Measurements from ENCODE around the gene PPP1R9A.

PPP1R9A gene

GRCh38 chr7:94907811-94908322, 473 bp downstream of the PPP1R9A start:
- H3K4me2 ChIP-seq (ENCODE audit: low read depth, low read length, poor library complexity, severe bottlenecking), result no peak overlapping the region
- H3K27ac ChIP-seq (ENCODE audit: low read depth, low read length), result no peak overlapping the region
- H3K4me3 ChIP-seq (ENCODE audit: insufficient read depth, low read length, poor library complexity, severe bottlenecking), result no peak overlapping the region

GRCh38 chr7:94908323-94909178, 1.2 kb downstream of the PPP1R9A start:
- Histone ChIP-seq H2AFZ (ENCODE audit: low read depth, low read length, severe bottlenecking) (no peak overlapping the region), H3K79me2 (ENCODE audit: insufficient read depth, low read length) (no peaks in the 10 kb centered on the region), H3K9ac (ENCODE audit: low read length) (no peak overlapping the region), H3F3A (ENCODE audit: insufficient read depth) (no peaks in the 10 kb centered on the region), H3K36me3 (ENCODE audit: low read length) (no peaks in the 10 kb centered on the region), H3K4me2 (ENCODE audit: low read depth, low read length, poor library complexity, severe bottlenecking) (no peak overlapping the region), H4K20me1 (ENCODE audit: low read depth, low read length) (no peaks in the 10 kb centered on the region), H3K27me3 (ENCODE audit: low read length) (no peaks in the 10 kb centered on the region), H3K4me3 (ENCODE audit: insufficient read depth, low read length, poor library complexity, severe bottlenecking) (no peak overlapping the region), H3K27ac (ENCODE audit: low read depth, low read length) (no peak overlapping the region), H3K9me3 (ENCODE audit: insufficient read depth, low read length) (no peaks in the 10 kb centered on the region; the same call in 1 of the 2 replicates), H3K9me2 (replicated peaks; ENCODE audit: insufficient read depth, low read length) (no peaks in the 10 kb centered on the region)
- no peak for TF ChIP-seq CTCF (IDR thresholded peaks at IDR 0.05; ENCODE audit: insufficient read depth, low read length, poor library complexity, severe bottlenecking)
- no peak for TF ChIP-seq EZH2phosphoT487 (conservative IDR thresholded peaks at IDR 0.05; ENCODE audit: low read length)

More at GRCh38 chr7:94907811-94908322, 473 bp downstream of the PPP1R9A start:
- H3F3A ChIP-seq (ENCODE audit: insufficient read depth), result no peaks in the 10 kb centered on the region
- H3K9me2 ChIP-seq (replicated peaks; ENCODE audit: insufficient read depth, low read length), result no peaks in the 10 kb centered on the region
- no peaks in the 10 kb centered on the region for H3K27me3 ChIP-seq (ENCODE audit: low read length)
- no peaks in the 10 kb centered on the region; the same call in 1 of the 2 replicates for H3K9me3 ChIP-seq (ENCODE audit: insufficient read depth, low read length)
- H3K79me2 ChIP-seq (ENCODE audit: insufficient read depth, low read length), result no peaks in the 10 kb centered on the region
- H4K20me1 ChIP-seq (ENCODE audit: low read depth, low read length), result no peaks in the 10 kb centered on the region
- H3K36me3 ChIP-seq (ENCODE audit: low read length), result no peaks in the 10 kb centered on the region
- H3K9ac ChIP-seq (ENCODE audit: low read length), result no peak overlapping the region
- H2AFZ ChIP-seq (ENCODE audit: low read depth, low read length, severe bottlenecking), result no peak overlapping the region
- no peak for TF ChIP-seq CTCF (IDR thresholded peaks at IDR 0.05; ENCODE audit: insufficient read depth, low read length, poor library complexity, severe bottlenecking)
- no peak for TF ChIP-seq EZH2phosphoT487 (conservative IDR thresholded peaks at IDR 0.05; ENCODE audit: low read length)

GRCh38 chr7:94909179-94909466, 1.7 kb downstream of the PPP1R9A start:
- no peak overlapping the region for H3K27ac ChIP-seq (ENCODE audit: low read depth, low read length)
- no peaks in the 10 kb centered on the region for H3K27me3 ChIP-seq (ENCODE audit: low read length)
- H3K9me3 ChIP-seq (ENCODE audit: insufficient read depth, low read length), result no peaks in the 10 kb centered on the region; the same call in 1 of the 2 replicates
- TF ChIP-seq EZH2phosphoT487 (conservative IDR thresholded peaks at IDR 0.05; ENCODE audit: low read length), result no peak
- no peak for TF ChIP-seq CTCF (IDR thresholded peaks at IDR 0.05; ENCODE audit: insufficient read depth, low read length, poor library complexity, severe bottlenecking)
- no peaks in the 10 kb centered on the region for H3K36me3 ChIP-seq (ENCODE audit: low read length)
- H4K20me1 ChIP-seq (ENCODE audit: low read depth, low read length), result no peaks in the 10 kb centered on the region; the same call in 1 of the 2 replicates
- no peak overlapping the region for H3K4me2 ChIP-seq (ENCODE audit: low read depth, low read length, poor library complexity, severe bottlenecking)
- no peak overlapping the region for H2AFZ ChIP-seq (ENCODE audit: low read depth, low read length, severe bottlenecking)
- H3K79me2 ChIP-seq (ENCODE audit: insufficient read depth, low read length), result no peaks in the 10 kb centered on the region
- H3F3A ChIP-seq (ENCODE audit: insufficient read depth), result no peaks in the 10 kb centered on the region
- H3K4me3 ChIP-seq (ENCODE audit: insufficient read depth, low read length, poor library complexity, severe bottlenecking), result no peak overlapping the region
- H3K9ac ChIP-seq (ENCODE audit: low read length), result no peak overlapping the region
- no peaks in the 10 kb centered on the region for H3K9me2 ChIP-seq (replicated peaks; ENCODE audit: insufficient read depth, low read length)

Data from SU-DHL-6 (cell line).